GM12872 (cell line): ENCODE data around the gene CRKL.

Experiments
- TF ChIP-seq, protein P1 (sequence below): IDR thresholded peaks from 3 replicates; pipeline ENCODE4 v1.5.1; 2011; ENCODE audit warnings: low read depth, mild to moderate bottlenecking, low read length, moderate library complexity; ENCODE audit not compliant: insufficient read depth

The CRKL gene

DNA sequence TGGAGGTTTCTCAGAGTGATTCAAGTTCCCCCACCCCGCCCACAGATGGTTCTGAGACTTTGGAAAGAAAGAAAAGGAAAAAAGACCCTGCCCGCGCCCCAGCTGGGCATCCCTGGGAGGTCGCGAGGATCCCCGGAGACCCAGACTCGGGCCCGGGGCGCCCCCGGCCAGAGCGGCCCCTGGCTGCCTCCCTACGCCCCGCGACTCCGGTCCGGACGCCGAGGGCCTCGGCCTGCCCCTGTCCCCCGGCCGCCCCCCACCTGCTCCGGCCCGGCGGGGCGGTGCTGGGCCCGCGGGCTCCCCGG is 47.5 kb downstream of the CRKL start:
- TF ChIP-seq, protein P1, sequence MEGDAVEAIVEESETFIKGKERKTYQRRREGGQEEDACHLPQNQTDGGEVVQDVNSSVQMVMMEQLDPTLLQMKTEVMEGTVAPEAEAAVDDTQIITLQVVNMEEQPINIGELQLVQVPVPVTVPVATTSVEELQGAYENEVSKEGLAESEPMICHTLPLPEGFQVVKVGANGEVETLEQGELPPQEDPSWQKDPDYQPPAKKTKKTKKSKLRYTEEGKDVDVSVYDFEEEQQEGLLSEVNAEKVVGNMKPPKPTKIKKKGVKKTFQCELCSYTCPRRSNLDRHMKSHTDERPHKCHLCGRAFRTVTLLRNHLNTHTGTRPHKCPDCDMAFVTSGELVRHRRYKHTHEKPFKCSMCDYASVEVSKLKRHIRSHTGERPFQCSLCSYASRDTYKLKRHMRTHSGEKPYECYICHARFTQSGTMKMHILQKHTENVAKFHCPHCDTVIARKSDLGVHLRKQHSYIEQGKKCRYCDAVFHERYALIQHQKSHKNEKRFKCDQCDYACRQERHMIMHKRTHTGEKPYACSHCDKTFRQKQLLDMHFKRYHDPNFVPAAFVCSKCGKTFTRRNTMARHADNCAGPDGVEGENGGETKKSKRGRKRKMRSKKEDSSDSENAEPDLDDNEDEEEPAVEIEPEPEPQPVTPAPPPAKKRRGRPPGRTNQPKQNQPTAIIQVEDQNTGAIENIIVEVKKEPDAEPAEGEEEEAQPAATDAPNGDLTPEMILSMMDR, result no peak

DNA sequence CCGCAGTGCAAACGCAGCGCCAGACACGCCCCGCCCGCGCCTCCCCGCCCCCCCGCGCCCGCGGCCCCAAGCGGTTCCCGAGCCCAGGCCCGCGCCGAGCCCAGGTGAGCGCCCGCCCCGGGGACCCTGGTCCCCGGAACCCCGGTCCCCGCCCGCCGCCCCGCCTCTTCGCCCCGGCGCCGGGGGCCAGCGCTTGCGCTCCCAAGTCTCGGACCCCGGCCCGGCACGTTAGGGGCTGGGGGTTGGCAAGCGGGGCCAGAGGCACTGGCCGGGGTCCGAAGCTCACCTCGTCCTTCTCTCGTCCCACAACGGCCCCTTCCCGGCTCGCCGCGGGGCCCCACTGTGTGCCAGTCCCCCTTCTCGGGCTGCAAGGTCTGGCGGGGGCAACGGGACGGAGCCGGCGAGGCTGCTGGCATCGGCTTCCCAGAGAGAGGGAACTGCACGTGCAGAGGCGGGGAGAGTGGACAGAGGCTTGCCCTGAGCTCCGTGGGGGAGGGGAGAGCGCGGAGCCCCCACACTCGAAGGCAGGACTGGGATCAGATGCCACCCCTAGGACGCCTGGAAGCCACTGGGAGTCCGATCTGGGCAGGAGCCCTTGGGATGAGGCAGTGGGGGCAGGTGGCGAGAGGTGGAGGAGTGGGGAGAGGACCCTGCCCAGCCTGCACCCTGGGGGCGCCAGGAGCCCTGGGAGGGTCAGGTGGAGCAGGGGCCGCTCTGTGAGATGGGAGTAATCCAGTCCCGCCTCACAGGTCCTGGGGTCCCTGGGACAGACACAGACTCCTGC is 48.1 kb downstream of the CRKL start:
- TF ChIP-seq, protein P1, result no peak

DNA sequence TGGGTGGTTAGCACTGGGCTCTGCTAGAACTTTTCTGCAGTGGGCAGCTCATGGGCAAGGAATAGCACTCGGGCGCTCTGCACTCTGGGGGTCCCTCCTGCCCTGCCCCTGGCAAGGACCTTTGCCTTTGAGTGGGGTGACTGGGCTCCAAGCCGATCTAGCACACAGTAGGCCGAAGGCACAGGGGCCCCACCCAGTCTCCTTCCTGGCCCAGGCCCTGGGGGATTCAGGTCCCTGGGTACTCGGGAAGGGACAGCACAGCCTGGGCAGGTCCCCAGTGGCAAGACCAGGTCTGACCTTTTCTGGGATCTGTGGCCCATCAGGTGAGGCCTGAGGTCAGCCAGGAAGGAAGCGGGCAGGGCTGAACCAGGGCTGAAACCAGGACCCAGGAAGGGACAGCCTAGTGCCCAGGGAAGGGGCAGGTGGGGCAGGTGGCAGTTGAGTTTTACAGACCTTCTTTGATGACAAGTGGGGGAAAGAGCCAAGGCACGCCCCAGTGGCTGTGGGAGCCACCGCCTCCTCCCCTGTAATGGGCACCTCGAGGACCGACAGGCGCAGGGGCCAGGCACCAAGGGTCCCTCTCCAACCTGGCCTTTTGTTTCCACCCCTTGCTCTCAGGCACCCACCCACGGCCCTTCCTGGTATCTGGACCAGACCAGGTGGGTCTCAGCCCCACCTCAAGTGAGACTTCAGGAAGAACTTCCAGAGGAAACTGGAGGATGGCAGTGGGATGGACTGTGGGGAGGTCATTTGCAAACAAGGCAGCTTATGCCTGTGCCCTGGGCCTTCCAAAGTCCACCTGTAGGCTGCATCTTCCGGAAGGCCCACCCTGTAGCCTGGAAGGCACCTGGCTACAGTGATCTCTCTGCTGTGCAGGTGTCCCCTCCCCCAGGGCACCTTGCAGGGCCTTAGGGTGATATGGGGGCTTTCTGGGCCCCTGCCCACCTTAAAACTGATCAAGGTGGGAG is 49.0 kb downstream of the CRKL start:
- TF ChIP-seq, protein P1, result no peak

DNA sequence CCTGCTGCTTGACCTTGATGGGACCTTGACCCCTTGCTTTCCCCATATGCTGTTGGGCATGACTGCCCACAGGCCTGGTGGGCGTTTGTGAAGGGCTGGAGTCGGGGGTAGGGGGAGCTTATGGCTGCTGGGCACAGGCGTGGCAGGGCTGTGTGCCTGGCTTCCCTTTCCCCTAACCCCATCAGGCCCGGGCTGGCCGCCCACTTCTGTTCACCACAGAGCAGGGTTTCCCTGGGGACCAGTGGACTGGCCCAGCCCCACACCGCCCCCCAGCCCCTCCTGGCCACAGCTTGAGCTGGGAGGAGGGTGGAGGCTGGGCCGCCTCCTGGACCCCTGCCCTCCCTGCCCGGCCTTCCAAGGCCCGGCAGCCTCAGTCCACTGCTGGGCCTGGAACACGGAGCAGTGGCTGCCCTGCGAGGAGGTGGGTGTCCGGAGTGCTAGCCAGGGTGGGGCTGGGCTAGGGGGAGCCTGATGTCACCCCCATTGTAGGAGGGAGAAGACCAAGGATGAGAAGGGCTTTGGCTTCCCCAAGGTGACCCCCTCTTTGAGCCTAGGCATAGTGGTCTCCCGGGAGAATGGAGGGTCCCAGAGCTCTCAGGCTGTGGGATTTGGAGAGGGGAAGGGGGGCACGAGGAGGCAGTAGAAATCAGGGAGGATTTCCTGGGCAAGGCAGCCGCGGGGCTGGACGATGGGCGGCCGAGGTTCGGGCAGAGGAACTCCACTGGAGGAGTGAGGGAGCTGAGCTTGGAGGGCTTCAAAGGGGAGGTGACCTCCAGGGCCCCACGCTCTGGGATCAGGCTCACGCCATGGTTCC is 49.9 kb downstream of the CRKL start, which contains the start of gene AIFM3:
AIFM3 (plus strand) TSS at position 373 of the 814 bp plus-strand sequence. CDS start 690 bp downstream, outside the sequence.
- TF ChIP-seq, protein P1, result no peak

DNA sequence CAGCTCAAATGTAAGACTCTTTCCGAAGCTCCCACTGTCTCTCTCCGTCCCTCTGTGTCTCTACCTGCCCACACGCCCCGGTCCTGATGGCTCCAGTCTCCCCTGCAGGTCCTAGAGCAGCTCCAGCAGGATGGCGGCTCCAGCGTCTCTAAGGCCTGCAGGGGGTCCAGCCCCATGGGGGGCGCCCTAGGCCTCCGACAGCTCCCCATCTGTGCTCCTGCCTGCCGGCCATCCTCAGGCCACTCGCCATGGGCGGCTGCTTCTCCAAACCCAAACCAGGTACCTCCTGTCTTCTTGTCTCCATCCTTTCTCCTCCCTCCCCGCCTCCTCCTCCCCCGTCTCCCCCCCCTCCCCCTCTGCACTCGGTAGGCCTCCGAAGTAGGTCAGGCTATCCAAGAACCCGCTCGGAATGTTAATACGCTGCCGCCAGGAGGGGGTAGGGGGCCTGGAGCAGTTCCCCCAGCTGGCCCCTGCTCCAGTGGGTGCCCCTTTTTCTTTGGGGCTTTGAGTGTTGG is 50.5 kb downstream of the CRKL start:
- TF ChIP-seq, protein P1, result no peak

DNA sequence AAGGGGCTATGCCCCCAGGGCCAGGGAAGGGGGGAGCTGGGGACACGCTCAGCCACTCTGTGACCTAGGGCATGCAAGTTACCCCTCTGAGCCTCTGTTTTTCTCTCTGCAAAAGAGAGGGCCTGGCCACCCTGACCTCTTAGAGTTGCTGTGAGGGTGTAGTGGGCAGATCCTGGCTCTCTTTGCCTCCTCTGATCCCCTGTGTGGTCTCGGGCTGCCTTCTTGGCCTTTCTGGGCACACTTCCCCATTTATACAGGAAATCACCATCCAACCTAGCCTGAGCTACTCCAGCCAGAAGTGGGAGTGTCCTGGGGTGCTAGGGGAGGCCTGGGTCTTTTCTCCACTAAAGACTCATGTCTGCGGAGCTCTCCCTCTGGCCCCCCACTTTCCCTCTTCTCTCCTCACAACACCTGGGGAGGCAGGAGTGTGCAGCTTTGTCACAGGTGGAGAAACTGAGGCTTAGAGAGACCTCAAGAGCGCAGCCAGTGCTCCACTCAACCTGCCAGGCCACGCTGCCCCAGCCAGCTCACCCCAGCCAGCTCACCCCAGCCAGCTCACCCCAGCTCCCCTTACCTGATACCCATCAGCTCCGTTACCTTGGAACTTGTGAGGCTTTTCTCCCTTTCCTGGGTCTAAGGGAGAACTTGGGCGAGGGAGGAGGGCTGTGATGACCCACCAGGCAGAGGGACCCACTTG is 51.2 kb downstream of the CRKL start:
- TF ChIP-seq, protein P1, result no peak
